CD4-positive, alpha-beta T cell treated with Interleukin-10 for 1 hour (primary cell): ENCODE data around the gene RMND1.
"Not testable (repeated sequence)": the region's sequence is repeated elsewhere in the genome, so short reads cannot be mapped to it uniquely, and the experiment has no call there.

Experiments used
- DNase-seq: peaks from one replicate; pipeline ENCODE4 v3.0.0-alpha.2; 2020

RMND1 gene

GRCh38 chr6:151413372-151414145, 38.4 kb downstream of the RMND1 start:
- peak; percentile 82 for DNase-seq

DNA sequence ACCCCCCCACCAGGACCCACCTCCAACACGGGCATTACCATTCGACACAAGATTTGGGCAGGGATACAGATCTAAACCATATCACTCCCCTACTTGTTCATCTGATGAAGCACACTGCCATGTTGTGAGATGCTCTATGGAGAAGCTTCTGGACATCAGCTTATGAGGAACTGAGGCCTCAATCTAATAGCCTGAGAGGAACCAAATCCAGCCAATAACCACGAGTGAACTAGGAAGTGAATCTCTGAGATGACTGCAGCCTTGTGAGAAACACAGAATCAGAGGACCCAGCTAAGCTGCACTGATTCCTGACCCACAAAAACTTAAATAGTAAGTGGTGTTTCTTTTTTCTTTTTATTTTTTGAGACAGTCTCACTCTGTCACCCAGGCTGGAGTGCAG, 39.0 kb downstream of the RMND1 start:
- DNase-seq, result no peak

DNA sequence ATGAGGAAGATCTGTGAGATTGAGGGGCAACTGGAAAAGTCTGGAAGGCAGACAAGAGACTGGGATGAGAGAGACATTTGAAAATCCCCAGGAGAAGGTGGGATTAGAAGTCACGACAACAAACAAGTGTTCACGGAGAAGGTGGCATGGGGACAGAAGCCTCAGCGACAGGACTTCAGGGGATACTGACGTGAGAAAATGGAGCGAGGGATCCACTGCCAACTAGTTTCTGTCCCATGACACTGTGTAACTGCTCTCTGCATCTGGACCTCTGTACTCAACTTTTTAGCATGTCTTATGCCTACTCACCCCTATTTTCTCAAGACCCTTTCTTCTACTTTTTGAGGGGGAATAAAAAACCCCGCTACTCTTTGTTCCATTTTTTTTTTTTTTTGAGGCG, 42.2 kb downstream of the RMND1 start:
- DNase-seq, result no peak

DNA sequence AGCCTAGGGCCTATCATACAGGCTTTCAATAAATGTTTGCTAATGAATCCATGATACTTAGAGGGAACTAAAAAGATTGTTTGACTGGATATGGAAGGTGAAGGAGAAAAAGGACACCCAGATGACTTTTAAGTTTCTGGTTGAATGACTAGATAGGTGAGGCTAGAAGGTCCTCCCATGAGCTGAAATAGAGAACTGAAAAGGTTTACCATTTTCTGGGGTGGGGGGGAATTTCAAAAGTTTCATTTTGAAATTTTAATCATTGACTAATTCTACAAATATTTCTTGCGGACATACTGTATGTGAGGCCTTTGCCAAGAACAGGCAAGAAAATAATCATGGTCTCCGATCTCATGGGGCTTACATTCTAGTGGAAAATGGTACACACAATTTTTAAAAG, 42.7 kb downstream of the RMND1 start:
- no peak for DNase-seq

DNA sequence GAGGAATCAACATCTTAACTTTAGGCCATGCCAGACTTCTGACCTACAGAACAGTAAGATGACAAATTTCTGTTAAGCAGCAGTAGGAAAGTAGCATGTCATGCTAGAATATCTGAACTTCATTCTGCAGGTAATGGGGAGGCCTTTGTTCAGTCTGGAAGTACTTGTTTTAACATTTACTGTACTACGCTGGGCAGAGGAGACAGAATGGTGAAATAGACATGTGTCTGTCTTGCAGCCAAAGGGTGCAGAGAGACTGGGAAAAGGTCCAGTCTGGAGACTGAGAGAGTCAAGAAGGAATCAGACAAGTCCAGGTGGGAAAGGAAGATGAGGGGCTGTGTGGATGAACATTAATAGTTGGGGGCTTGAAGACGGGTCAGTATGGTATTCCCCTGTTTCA, 43.1 kb downstream of the RMND1 start:
- DNase-seq, result no peak

- DNase-seq, result no peak
Observed at GRCh38 chr6:151403919-151404308, 48.0 kb downstream of the RMND1 start.

GRCh38 chr6:151402228-151402627, 49.7 kb downstream of the RMND1 start:
- no peak for DNase-seq

DNA sequence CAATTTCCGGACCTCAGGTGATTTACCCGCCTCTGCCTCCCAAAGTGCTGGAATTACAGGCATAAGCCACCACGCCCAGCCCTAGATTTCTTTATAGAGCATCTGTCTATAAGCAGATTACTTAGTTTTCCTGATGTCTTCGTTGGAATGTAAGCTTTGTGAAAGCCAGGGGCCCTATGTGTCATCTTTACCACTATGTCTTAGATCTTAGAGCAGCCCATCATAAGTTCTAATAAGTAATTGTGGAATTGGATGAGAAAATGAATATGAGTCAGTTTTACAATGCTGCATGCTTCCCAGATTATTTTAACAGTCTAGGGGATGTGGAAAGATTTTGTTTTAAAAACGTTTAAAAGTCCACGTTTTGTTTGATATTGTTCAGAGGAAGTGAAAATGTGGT, 51.5 kb downstream of the RMND1 start:
- no peak for DNase-seq

GRCh38 chr6:151399679-151400078, 52.2 kb downstream of the RMND1 start:
- DNase-seq, result peak; percentile 30

- no peak for DNase-seq
Observed at GRCh38 chr6:151393410-151393809, 58.5 kb downstream of the RMND1 start.

GRCh38 chr6:151392427-151392826, 59.5 kb downstream of the RMND1 start:
- DNase-seq, result no peak

- peak; percentile 83 for DNase-seq
Observed at GRCh38 chr6:151391471-151392413, 60.2 kb downstream of the RMND1 start, which contains the start of gene ZBTB2. Gene ZBTB2 (minus strand): TSS chr6:151391559. CDS start chr6:151373637, 17,922 bp downstream.

GRCh38 chr6:151390851-151391470, 61.0 kb downstream of the RMND1 start:
- DNase-seq, result peak; percentile 87

- peak; percentile 98 for DNase-seq
Observed at GRCh38 chr6:151390276-151390850, 61.6 kb downstream of the RMND1 start.

DNA sequence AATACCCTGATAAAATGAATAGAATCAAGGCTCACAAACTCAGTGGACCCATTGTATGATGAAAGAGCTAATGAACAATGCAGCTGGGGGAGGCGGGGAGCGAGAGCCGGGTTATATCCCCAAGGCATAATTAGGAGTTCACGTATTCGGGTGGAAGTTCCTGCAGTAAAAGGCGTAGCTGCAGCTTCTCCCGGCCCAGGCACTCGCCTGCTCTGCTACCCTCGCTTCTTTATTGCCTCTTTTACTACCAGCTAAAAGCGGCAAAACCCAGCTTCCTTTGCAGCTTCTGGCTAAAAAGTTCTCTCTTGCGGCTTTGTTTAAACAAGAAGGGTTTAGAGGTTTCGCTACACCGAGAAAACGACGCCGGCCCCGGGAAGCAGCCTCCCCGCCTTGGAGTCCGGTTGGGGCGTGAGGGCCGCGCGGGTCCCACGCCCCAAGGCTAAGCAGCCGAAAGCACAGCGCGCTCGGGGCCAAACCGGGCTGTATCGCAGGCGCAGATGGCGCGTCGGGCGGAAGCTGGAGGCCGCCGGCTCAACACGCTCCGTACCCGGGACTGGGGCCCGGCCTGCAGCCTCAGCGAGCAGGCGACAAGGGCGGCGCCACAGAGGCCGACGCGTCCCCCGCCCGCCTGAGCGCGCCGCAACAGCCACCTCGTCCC, 62.2 kb downstream of the RMND1 start:
- no peak for DNase-seq

- DNase-seq, result no peak
Observed at GRCh38 chr6:151388997-151389617, 62.8 kb downstream of the RMND1 start.

DNA sequence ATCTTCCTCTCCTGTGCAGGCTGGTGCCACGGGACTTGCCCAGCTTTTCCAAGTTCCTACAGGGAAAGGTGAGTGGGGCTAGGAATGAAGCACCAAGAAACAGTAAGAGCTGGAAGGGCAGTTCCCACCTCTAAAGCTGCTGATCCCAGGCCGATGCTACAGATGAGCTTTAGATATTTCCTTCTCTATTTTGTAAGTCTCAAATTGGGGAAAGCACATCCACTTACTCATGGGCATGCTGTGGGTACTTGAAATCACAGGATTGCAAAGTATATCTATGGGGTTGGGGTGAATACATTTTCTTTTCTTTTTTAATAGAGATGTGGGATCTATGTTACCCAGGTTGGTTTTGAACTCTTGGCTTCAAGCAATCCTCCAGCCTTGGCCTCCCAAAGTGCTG, 63.7 kb downstream of the RMND1 start:
- no peak for DNase-seq

- DNase-seq, result no peak
Observed at GRCh38 chr6:151387175-151387970, 64.6 kb downstream of the RMND1 start.

- peak; percentile 43 for DNase-seq
Observed at GRCh38 chr6:151385177-151385576, 66.7 kb downstream of the RMND1 start.

DNA sequence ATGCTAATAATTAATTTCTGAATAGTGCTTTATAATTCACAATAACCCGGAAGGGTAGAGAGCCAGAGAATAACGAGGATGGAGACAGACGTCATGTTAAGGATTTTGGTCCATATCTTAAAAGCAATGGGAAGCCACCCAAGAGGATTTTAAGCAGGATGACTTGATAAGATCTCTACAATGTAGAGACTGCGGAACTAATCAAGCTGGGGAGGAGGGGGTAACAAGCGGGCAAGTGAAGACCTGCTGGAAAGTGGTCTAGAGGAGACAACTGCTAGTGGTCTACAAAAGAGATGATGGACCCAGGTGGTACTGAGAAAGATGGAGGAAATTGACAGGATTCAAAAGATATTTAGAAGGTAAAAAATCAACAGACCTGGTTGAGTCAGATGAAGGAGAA, 67.8 kb downstream of the RMND1 start:
- DNase-seq, result no peak

DNA sequence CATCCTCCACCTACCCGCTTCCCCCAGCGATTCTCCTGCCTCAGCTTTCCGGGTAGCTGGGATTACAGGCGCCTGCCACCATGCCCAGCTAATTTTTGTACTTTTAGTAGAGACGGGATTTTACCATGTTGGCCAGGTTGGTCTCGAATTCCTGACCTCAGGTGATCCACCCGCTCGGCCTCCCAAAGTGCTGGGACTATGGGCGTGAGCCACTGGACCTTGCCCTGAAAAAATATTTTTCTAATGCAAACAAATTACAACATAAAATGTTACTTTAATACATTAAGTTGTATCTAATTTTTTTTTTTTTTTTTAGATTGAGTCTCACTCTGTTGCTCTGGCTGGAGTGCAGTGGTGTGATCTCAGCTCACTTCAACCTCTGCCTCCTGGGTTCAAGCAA, 69.3 kb downstream of the RMND1 start:
- DNase-seq, result not testable (repeated sequence)
